NCI-H2081 (cell line): ENCODE measurements around the gene ARID1B.

ENCODE experiments used
- DNase-seq, 2 experiments: peaks; one replicate each; lab custom pipeline; 2025; lab: John Stamatoyannopoulos, UW

The ARID1B gene

GRCh38 chr6:156773935-156774852 is 3.0 kb upstream of the ARID1B start:
- no peak for DNase-seq

- peak in 1 of 2 experiments; percentile 14 for DNase-seq
Measured at GRCh38 chr6:156774863-156775405, 2.2 kb upstream of the ARID1B start.

DNA sequence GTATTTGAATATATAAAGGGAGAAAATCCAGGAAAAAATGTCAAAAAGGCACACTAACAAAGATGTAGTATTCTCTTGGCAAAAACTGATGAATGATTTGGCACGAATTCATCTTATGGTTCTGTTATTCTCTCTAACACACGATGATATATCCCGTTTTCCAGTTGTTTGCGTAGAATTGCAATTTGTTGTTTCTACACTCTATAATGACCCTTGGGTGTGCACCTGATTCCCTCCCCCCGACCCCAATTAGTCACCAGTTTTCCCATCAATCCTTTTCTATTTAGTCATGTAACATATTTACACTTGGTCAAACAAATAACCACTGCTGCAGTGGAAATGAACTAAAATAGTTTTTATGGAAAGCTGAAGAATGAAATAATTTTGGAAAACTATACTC is 1.5 kb upstream of the ARID1B start:
- DNase-seq, result no peak

DNA sequence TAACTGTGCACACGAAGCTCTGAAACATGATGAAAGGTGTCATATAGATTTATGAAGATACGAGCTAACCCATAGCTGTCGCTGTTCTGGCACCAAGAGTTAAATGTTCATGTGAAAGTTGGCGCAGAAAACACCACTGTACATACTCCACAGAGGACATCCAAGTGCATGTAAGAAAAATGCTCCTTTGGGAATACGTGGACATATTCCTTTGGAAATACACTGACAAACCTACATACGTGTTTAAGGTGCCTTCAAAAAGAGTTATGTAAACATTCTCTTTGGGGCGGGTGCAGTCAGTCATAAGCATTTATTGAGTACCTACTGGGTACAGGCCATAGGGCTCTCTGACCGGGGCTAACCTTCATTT is 723 bp upstream of the ARID1B start:
- peak in 1 of 2 experiments; percentile 40 for DNase-seq

DNA sequence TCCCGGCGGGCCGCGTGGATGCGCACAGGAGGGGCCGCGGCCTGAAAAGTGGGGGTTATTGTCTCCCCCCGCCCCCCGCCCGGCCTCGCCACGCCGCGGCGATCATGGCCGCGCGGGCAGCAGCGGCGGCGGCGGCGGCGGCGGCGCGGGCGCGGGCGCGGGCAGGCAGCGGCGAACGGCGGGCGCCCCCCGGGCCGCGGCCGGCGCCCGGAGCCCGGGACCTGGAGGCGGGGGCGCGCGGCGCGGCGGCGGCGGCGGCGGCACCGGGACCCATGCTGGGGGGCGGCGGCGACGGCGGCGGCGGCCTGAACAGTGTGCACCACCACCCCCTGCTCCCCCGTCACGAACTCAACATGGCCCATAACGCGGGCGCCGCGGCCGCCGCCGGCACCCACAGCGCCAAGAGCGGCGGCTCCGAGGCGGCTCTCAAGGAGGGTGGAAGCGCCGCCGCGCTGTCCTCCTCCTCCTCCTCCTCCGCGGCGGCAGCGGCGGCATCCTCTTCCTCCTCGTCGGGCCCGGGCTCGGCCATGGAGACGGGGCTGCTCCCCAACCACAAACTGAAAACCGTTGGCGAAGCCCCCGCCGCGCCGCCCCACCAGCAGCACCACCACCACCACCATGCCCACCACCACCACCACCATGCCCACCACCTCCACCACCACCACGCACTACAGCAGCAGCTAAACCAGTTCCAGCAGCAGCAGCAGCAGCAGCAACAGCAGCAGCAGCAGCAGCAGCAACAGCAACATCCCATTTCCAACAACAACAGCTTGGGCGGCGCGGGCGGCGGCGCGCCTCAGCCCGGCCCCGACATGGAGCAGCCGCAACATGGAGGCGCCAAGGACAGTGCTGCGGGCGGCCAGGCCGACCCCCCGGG is 637 bp downstream of the ARID1B start:
- DNase-seq, result peak in 1 of 2 experiments; percentile 28

DNA sequence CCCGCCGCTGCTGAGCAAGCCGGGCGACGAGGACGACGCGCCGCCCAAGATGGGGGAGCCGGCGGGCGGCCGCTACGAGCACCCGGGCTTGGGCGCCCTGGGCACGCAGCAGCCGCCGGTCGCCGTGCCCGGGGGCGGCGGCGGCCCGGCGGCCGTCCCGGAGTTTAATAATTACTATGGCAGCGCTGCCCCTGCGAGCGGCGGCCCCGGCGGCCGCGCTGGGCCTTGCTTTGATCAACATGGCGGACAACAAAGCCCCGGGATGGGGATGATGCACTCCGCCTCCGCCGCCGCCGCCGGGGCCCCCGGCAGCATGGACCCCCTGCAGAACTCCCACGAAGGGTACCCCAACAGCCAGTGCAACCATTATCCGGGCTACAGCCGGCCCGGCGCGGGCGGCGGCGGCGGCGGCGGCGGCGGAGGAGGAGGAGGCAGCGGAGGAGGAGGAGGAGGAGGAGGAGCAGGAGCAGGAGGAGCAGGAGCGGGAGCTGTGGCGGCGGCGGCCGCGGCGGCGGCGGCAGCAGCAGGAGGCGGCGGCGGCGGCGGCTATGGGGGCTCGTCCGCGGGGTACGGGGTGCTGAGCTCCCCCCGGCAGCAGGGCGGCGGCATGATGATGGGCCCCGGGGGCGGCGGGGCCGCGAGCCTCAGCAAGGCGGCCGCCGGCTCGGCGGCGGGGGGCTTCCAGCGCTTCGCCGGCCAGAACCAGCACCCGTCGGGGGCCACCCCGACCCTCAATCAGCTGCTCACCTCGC is 1.5 kb downstream of the ARID1B start:
- DNase-seq, result peak in 1 of 2 experiments; percentile 21

- peak in 1 of 2 experiments; percentile 35 for DNase-seq
Measured at GRCh38 chr6:156779206-156780094, 2.3 kb downstream of the ARID1B start.

GRCh38 chr6:156780102-156780641 is 3.0 kb downstream of the ARID1B start:
- peak; percentile 53 to 88 for DNase-seq

DNA sequence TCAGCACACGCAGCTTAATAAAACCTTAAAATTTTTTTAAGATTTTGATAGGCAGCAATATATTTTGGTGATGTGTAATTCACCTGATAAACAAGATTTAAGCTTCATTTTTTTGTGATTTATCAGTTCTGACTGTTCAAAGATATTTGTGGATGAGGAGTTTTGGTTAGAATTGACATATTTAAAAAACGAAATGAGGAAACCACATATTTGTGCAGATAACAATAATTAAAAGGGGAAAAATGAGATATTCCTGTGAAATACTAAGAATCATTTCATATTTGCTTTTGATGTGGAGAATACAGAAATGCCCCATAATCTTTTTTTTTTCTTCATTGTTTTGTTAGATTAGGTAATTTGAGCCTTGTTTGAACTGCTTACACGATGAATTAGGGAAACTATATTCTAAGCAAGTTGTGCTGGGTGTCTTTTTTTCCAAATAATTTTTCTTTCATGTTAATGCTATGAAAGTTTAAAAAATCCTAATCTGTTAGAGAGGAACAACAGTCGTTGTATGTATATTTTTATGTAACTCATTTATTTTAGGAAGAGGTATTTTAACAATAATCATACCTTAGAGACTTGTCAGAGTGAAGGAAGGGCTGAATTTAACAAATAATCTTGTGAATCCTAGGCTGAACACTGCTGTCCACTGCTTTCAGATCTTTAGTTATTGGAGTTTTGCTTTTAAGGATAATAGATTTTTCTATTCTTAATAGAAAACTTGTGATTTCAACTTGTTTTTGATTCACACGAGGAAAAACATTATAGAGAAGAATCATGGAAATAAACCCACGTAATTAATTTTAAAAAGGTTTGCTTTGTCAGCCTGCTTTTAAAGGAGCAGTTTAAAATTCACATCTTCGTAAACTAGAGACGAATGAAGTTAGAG is 4.0 kb downstream of the ARID1B start:
- no peak for DNase-seq

DNA sequence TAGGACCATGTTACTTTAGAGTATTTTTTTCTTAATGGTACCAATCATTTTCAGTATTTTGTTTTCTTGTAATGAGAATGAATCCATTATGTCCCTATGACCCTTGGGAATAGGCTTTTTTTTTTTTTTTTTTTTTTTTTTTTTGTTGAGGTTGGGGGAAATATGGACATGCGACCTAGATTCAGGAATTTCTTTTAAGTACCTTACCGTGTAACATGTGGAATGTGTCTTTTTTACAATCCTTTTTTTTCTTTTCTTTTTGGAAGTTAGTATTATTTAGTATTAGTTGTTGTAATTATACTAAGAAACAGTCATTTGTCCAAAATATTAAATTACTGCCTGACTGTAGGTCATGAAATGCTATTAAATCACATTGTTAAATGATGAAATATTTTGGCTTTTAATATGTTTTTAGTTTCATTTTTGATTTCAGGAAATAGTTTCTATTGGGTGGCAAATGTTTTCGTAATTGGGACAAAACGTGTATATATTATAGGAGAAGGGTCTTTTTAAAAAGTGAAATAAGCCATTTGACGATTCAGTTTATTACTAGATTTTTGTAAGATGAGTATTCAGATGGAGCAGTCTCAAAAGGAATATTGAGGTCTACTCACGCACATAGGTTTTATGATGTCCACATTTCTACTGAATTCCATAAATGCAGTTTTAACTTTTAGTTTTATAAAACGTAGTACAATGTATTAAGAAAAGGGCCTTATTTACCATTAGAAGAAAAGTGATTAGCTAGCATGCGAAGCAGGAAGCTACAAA is 4.9 kb downstream of the ARID1B start:
- no peak for DNase-seq

DNA sequence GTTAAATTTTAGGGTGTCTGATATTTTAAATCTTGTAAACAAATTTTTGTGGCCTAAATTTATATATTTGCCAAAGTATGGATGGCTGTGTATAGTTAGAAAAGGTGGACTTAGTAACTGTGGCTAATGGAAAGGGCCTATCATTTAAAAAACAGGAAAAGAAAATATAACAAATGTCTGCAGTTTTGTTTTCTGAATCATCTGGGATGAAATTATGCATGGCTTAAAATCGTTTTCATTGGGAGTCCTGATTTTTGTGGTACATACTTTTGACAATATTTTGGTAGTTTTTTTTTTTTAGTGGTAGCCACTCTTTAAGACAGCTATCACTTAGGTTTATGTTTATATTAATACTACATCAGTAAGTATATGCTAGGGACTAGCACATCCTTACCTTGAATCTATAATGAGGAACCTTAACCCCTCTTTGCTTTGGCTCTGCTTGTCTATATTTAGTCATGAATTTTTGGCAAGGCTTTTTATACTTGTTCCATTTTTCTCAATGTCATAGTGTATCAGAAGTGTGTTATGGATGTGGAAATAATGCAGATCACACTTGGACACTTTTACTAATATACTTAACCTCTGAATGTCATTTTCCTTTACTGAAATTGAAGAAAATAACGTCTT is 5.6 kb downstream of the ARID1B start:
- no peak for DNase-seq

GRCh38 chr6:156783958-156784357 is 6.8 kb downstream of the ARID1B start:
- DNase-seq, result no peak

DNA sequence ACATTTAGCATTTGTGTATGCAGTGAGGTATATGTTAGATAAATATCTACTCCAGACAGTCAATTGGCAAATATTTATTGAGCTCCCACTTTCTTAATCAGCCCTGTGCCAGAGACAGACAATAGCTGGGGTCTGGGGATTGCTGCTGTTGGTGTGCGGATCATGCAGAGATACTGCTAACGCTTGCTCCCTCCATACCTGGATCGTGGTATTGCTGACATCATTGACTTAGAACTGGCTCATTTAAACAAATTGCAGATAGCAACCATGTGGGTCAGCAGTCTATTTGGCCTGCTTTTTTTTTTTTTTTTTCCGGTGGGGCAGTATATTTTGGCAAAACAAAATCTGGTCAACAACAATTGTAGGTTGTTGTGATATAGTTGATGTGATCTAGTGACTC is 9.5 kb downstream of the ARID1B start:
- peak in 1 of 2 experiments; percentile 4 for DNase-seq

DNA sequence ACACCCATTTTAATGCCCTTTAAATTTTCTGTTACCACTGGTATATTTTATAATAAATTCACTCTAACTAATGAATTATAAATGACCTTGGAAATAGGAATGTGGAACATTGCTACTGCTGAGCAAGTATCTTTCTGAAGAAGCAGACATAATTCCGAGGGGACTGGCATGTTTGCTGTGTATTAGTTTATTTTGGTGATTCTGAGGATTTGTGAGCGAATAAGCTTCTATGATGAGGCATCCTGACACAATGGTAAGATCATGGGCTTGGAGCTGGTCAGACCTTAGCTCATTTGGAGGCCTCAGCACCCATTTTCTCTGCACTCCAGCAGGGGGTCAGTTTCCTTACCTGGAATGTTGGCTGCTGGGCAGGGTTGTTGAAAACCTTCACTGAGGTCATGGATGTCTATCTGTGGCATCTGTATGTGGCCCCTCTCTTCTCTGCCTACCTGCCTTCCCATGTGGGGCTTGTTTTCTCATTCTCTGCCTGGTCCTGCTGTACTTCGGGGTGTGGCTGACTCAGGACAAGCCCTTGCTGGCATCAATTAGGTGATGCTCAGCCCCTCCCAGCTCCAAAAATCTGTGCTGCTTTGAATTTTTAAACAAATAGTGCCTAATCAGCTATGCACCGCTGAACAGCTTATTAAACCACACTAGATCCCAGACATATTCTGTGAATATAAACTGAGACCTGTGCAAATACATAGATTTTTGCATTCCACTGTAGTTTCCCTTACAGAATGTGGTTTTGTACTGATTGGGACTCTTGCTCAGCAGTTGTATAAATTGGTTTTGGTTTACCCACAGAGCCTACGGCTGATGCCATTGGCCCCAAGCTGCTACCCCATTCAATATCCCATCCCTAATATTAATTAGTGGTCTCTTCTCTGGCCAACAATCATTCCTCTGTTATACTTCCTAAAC is 10.7 kb downstream of the ARID1B start:
- DNase-seq, result no peak

GRCh38 chr6:156789081-156789943 is 12.1 kb downstream of the ARID1B start:
- DNase-seq, result no peak

- no peak for DNase-seq
Measured at GRCh38 chr6:156790711-156791319, 13.6 kb downstream of the ARID1B start.
